ENCODE results near the gene RBBP8NL. TPM values are rescaled to one million over a fixed set of nuclear protein-coding genes. Genes with fewer than 3 reads are reported as not detected.

Gene RBBP8NL
- total and polyA plus RNA-seq, 11 donors, result not detected

GRCh38 chr20:62363920-62364851 lies 63.2 kb downstream of the RBBP8NL start:
- Histone ChIP-seq H3K4me3 (peak overlapping the region in 11 of 12 donors; percentile 25 to 96 (median 90)), H3K27ac (peak overlapping the region; percentile 84 to 97 (median 93)), H3K36me3 (peaks cover 0 to 15% (median 0%) of the 10 kb centered on the region in 9 donors), H3K9me3 (no peaks in the 10 kb centered on the region), H3K4me1 (peaks cover 22 to 95% (median 82%) of the 10 kb centered on the region in 12 donors), H3K27me3 (peaks cover 0 to 29% (median 0%) of the 10 kb centered on the region in 9 donors)
- intact Hi-C loops (cut with DNase I), result no loop called here
- ATAC-seq (peak in 3 of 4 donors; percentile 7 to 49 (median 11)), DNase-seq (peak; percentile 62 to 78 (median 71))
- WGBS, 4 donors, result 51 to 65% (median 59%) methylated on average over 13 to 22 of the region's 22 CpGs
- peak in 1 of 2 donors; percentile 33 for TF ChIP-seq POLR2A (IDR thresholded peaks at IDR 0.05)
- no peak for TF ChIP-seq CTCF (IDR thresholded peaks at IDR 0.05)

DNA sequence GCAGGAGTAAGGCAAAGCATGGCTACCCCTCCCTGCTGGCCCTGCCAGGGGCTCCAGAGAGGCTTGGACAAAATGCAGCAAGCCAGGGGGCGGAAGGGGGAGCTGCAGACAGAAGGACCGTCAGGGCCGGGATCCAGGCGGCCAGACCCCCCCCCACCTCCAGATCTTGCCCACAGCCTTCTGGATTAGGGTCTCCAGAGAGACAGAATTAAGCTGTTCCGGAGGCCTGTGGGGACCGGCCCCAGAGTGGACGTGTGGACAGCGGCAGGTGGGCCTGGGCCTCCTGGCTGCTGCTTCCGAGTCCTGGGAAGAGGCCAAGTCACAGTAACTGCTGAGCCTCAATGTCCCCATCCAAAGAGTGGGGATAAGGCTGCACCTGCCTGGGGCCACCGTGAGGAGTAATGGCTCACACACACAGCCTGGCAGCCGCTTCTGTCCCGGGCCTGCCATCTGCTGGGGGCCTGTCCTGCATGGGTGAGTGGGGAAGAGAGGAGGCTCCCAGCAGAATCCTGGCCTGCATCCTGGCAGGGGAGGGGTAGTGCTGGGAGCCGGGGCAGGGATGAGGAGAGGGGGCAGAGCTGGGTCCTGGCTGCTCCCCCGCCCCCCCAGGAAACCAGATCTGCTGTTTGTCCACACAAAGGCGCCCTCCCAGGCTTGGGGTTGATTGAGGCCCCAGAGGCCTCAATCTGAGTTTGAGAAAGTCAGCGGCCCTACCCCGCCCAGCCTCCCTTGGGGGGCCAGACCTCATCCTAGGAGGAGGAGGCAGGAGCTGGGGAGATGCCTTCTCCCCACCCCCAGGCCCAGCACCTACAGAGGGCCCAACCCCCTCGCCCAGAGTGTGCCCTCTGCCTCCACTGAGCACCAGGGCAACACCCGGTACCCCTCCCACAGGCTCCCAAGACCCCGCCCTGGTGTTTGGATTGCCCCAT lies 64.1 kb downstream of the RBBP8NL start:
- Histone ChIP-seq H3K36me3 (peaks cover 0 to 15% (median 0%) of the 10 kb centered on the region in 9 donors), H3K9me3 (no peaks in the 10 kb centered on the region), H3K27me3 (peaks cover 0 to 23% (median 0%) of the 10 kb centered on the region in 9 donors), H3K4me1 (peaks cover 27 to 95% (median 82%) of the 10 kb centered on the region in 12 donors), H3K4me3 (peak overlapping the region in 4 of 12 donors; percentile 85 to 96 (median 94)), H3K27ac (peak overlapping the region in 11 of 12 donors; percentile 84 to 97 (median 93))
- TF ChIP-seq POLR2A (IDR thresholded peaks at IDR 0.05) (no peak), CTCF (IDR thresholded peaks at IDR 0.05) (peak in 3 of 12 donors; percentile 7 to 25 (median 8))
- DNase-seq (peak; percentile 20 to 60 (median 44)), ATAC-seq (no peak)
- intact Hi-C loops (cut with DNase I), result no loop called here
- WGBS, 4 donors, result 57 to 68% (median 61%) methylated on average over 15 to 20 of the region's 20 CpGs

DNA sequence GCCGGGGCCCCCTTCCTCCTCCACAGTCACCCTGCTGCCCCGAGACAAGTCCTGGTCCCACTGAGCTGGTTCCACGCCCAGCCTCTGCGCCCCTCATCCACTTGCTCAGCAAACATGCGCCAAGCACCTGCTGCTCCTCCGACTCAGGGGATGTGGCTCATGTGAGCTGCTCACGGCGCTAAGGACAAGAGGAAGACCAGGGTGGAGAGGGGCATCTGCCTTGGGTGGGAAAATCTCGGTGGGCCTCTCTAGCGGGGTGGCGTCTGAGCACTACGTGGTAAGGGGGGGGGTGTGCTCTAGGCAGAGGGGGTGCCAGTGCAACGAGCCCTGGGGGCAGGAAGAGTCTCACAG lies 64.8 kb downstream of the RBBP8NL start:
- whole genome bisulfite sequencing, 4 donors, result 62 to 74% (median 67%) methylated on average over 10 to 13 of the region's 13 CpGs
- Histone ChIP-seq H3K27me3 (peaks cover 0 to 17% (median 0%) of the 10 kb centered on the region in 9 donors), H3K36me3 (peaks cover 0 to 15% (median 0%) of the 10 kb centered on the region in 9 donors), H3K27ac (peak overlapping the region in 10 of 12 donors; percentile 15 to 97 (median 92)), H3K4me1 (peaks cover 33 to 95% (median 82%) of the 10 kb centered on the region in 12 donors), H3K9me3 (no peaks in the 10 kb centered on the region), H3K4me3 (no peak overlapping the region)
- TF ChIP-seq CTCF (IDR thresholded peaks at IDR 0.05) (no peak), POLR2A (IDR thresholded peaks at IDR 0.05) (no peak)
- peak in 2 of 5 donors; percentile 24 to 51 for DNase-seq
- intact Hi-C loops (cut with DNase I), result no loop called here
- ATAC-seq, result no peak
